ENCODE results near the gene ST7.

The ST7 gene

GRCh38 chr7:117064688-117065087, 111.4 kb downstream of the ST7 start:
- Histone ChIP-seq H3K9me3 (ENCODE audit: control insufficient read depth, insufficient read depth, low read length) (no peaks in the 10 kb centered on the region), H3K27me3 (ENCODE audit: control insufficient read depth, insufficient read depth, low read length) (no peaks in the 10 kb centered on the region), H3K4me1 (ENCODE audit: control insufficient read depth, insufficient read depth, low read length) (no peaks in the 10 kb centered on the region; the same call in 1 of the 2 replicates), H3K27ac (ENCODE audit: low read length) (no peak overlapping the region), H3K36me3 (ENCODE audit: control insufficient read depth, insufficient read depth, low read length) (no peaks in the 10 kb centered on the region), H3K4me3 (ENCODE audit: low read length) (no peak overlapping the region)
- no CpG with 5 or more reads among the region's 3 CpGs for WGBS (ENCODE audit: insufficient coverage, insufficient read length)
- DNase-seq (ENCODE audit: low read depth, low spot score): no peak

- H3K4me3 ChIP-seq (ENCODE audit: low read length): no peak overlapping the region
- H3K27me3 ChIP-seq (ENCODE audit: control insufficient read depth, insufficient read depth, low read length): no peaks in the 10 kb centered on the region
- no peaks in the 10 kb centered on the region; the same call in 1 of the 2 replicates for H3K4me1 ChIP-seq (ENCODE audit: control insufficient read depth, insufficient read depth, low read length)
- DNase-seq (ENCODE audit: low read depth, low spot score): no peak
- H3K9me3 ChIP-seq (ENCODE audit: control insufficient read depth, insufficient read depth, low read length): no peaks in the 10 kb centered on the region
- WGBS (ENCODE audit: insufficient coverage, insufficient read length): no CpG with 5 or more reads among the region's 3 CpGs
- H3K27ac ChIP-seq (ENCODE audit: low read length): no peak overlapping the region
- H3K36me3 ChIP-seq (ENCODE audit: control insufficient read depth, insufficient read depth, low read length): no peaks in the 10 kb centered on the region
These were observed 112.4 kb downstream of the ST7 start for GRCh38 chr7:117065571-117066150.

GRCh38 chr7:117066668-117067067, 113.4 kb downstream of the ST7 start:
- no peaks in the 10 kb centered on the region; the same call in 1 of the 2 replicates for H3K4me1 ChIP-seq (ENCODE audit: control insufficient read depth, insufficient read depth, low read length)
- no peak overlapping the region for H3K27ac ChIP-seq (ENCODE audit: low read length)
- H3K4me3 ChIP-seq (ENCODE audit: low read length): no peak overlapping the region
- no peaks in the 10 kb centered on the region for H3K9me3 ChIP-seq (ENCODE audit: control insufficient read depth, insufficient read depth, low read length)
- H3K27me3 ChIP-seq (ENCODE audit: control insufficient read depth, insufficient read depth, low read length): no peaks in the 10 kb centered on the region
- H3K36me3 ChIP-seq (ENCODE audit: control insufficient read depth, insufficient read depth, low read length): no peaks in the 10 kb centered on the region
- no peak for DNase-seq (ENCODE audit: low read depth, low spot score)
- no CpG with 5 or more reads among the region's 3 CpGs for WGBS (ENCODE audit: insufficient coverage, insufficient read length)

GRCh38 chr7:117067340-117067739, 114.0 kb downstream of the ST7 start:
- no peaks in the 10 kb centered on the region for H3K27me3 ChIP-seq (ENCODE audit: control insufficient read depth, insufficient read depth, low read length)
- H3K4me3 ChIP-seq (ENCODE audit: low read length): no peak overlapping the region
- H3K4me1 ChIP-seq (ENCODE audit: control insufficient read depth, insufficient read depth, low read length): no peaks in the 10 kb centered on the region; the same call in 1 of the 2 replicates

GRCh38 chr7:117068511-117069145, 115.3 kb downstream of the ST7 start:
- Histone ChIP-seq H3K9me3 (ENCODE audit: control insufficient read depth, insufficient read depth, low read length) (no peaks in the 10 kb centered on the region), H3K27ac (ENCODE audit: low read length) (no peak overlapping the region), H3K4me1 (ENCODE audit: control insufficient read depth, insufficient read depth, low read length) (no peaks in the 10 kb centered on the region; the same call in 1 of the 2 replicates), H3K4me3 (ENCODE audit: low read length) (no peak overlapping the region), H3K36me3 (ENCODE audit: control insufficient read depth, insufficient read depth, low read length) (no peaks in the 10 kb centered on the region), H3K27me3 (ENCODE audit: control insufficient read depth, insufficient read depth, low read length) (no peaks in the 10 kb centered on the region)
- DNase-seq (ENCODE audit: low read depth, low spot score): no peak
- no CpG with 5 or more reads among the region's 5 CpGs for WGBS (ENCODE audit: insufficient coverage, insufficient read length)

More at GRCh38 chr7:117067340-117067739, 114.0 kb downstream of the ST7 start:
- no peak overlapping the region for H3K27ac ChIP-seq (ENCODE audit: low read length)
- H3K9me3 ChIP-seq (ENCODE audit: control insufficient read depth, insufficient read depth, low read length): no peaks in the 10 kb centered on the region
- DNase-seq (ENCODE audit: low read depth, low spot score): no peak
- H3K36me3 ChIP-seq (ENCODE audit: control insufficient read depth, insufficient read depth, low read length): no peaks in the 10 kb centered on the region
- WGBS (ENCODE audit: insufficient coverage, insufficient read length): no CpG with 5 or more reads among the region's 1 CpG

GRCh38 chr7:117069379-117069778, 116.1 kb downstream of the ST7 start:
- no peaks in the 10 kb centered on the region for H3K9me3 ChIP-seq (ENCODE audit: control insufficient read depth, insufficient read depth, low read length)
- no peaks in the 10 kb centered on the region for H3K27me3 ChIP-seq (ENCODE audit: control insufficient read depth, insufficient read depth, low read length)
- H3K4me3 ChIP-seq (ENCODE audit: low read length): no peak overlapping the region
- no peak for DNase-seq (ENCODE audit: low read depth, low spot score)
- H3K36me3 ChIP-seq (ENCODE audit: control insufficient read depth, insufficient read depth, low read length): no peaks in the 10 kb centered on the region
- WGBS (ENCODE audit: insufficient coverage, insufficient read length): no CpG with 5 or more reads among the region's 1 CpG
- no peaks in the 10 kb centered on the region; the same call in 1 of the 2 replicates for H3K4me1 ChIP-seq (ENCODE audit: control insufficient read depth, insufficient read depth, low read length)
- no peak overlapping the region for H3K27ac ChIP-seq (ENCODE audit: low read length)

GRCh38 chr7:117071551-117071950, 118.2 kb downstream of the ST7 start:
- Histone ChIP-seq H3K4me1 (ENCODE audit: control insufficient read depth, insufficient read depth, low read length) (no peaks in the 10 kb centered on the region), H3K27me3 (ENCODE audit: control insufficient read depth, insufficient read depth, low read length) (no peaks in the 10 kb centered on the region), H3K36me3 (ENCODE audit: control insufficient read depth, insufficient read depth, low read length) (no peaks in the 10 kb centered on the region), H3K9me3 (ENCODE audit: control insufficient read depth, insufficient read depth, low read length) (no peaks in the 10 kb centered on the region; the same call in 1 of the 2 replicates), H3K27ac (ENCODE audit: low read length) (no peak overlapping the region), H3K4me3 (ENCODE audit: low read length) (no peak overlapping the region)
- WGBS (ENCODE audit: insufficient coverage, insufficient read length): no CpG with 5 or more reads among the region's 3 CpGs
- no peak for DNase-seq (ENCODE audit: low read depth, low spot score)

- no peaks in the 10 kb centered on the region for H3K27me3 ChIP-seq (ENCODE audit: control insufficient read depth, insufficient read depth, low read length)
- WGBS (ENCODE audit: insufficient coverage, insufficient read length): no CpG with 5 or more reads among the region's 7 CpGs
- DNase-seq (ENCODE audit: low read depth, low spot score): no peak
These were observed 119.4 kb downstream of the ST7 start for GRCh38 chr7:117072620-117073118.

GRCh38 chr7:117074378-117074777, 121.1 kb downstream of the ST7 start:
- no peak for DNase-seq (ENCODE audit: low read depth, low spot score)
- H3K27me3 ChIP-seq (ENCODE audit: control insufficient read depth, insufficient read depth, low read length): no peaks in the 10 kb centered on the region
- H3K36me3 ChIP-seq (ENCODE audit: control insufficient read depth, insufficient read depth, low read length): no peaks in the 10 kb centered on the region
- H3K4me1 ChIP-seq (ENCODE audit: control insufficient read depth, insufficient read depth, low read length): no peaks in the 10 kb centered on the region
- no CpG with 5 or more reads among the region's 4 CpGs for WGBS (ENCODE audit: insufficient coverage, insufficient read length)
- no peaks in the 10 kb centered on the region; the same call in 1 of the 2 replicates for H3K9me3 ChIP-seq (ENCODE audit: control insufficient read depth, insufficient read depth, low read length)
- H3K4me3 ChIP-seq (ENCODE audit: low read length): no peak overlapping the region
- H3K27ac ChIP-seq (ENCODE audit: low read length): no peak overlapping the region

More at GRCh38 chr7:117072620-117073118, 119.4 kb downstream of the ST7 start:
- H3K9me3 ChIP-seq (ENCODE audit: control insufficient read depth, insufficient read depth, low read length): no peaks in the 10 kb centered on the region; the same call in 1 of the 2 replicates
- H3K4me3 ChIP-seq (ENCODE audit: low read length): no peak overlapping the region
- H3K36me3 ChIP-seq (ENCODE audit: control insufficient read depth, insufficient read depth, low read length): no peaks in the 10 kb centered on the region
- H3K27ac ChIP-seq (ENCODE audit: low read length): no peak overlapping the region
- no peaks in the 10 kb centered on the region for H3K4me1 ChIP-seq (ENCODE audit: control insufficient read depth, insufficient read depth, low read length)

- no peaks in the 10 kb centered on the region for H3K27me3 ChIP-seq (ENCODE audit: control insufficient read depth, insufficient read depth, low read length)
- no peaks in the 10 kb centered on the region for H3K36me3 ChIP-seq (ENCODE audit: control insufficient read depth, insufficient read depth, low read length)
- no peaks in the 10 kb centered on the region; the same call in 1 of the 2 replicates for H3K9me3 ChIP-seq (ENCODE audit: control insufficient read depth, insufficient read depth, low read length)
- WGBS (ENCODE audit: insufficient coverage, insufficient read length): no CpG with 5 or more reads among the region's 2 CpGs
- no peak overlapping the region for H3K4me3 ChIP-seq (ENCODE audit: low read length)
- no peaks in the 10 kb centered on the region for H3K4me1 ChIP-seq (ENCODE audit: control insufficient read depth, insufficient read depth, low read length)
- no peak for DNase-seq (ENCODE audit: low read depth, low spot score)
- H3K27ac ChIP-seq (ENCODE audit: low read length): no peak overlapping the region
These were observed 122.6 kb downstream of the ST7 start for GRCh38 chr7:117075934-117076333.

Data from iPS DF 6.9 (cell line).